K562 (cell line): ENCODE measurements around the gene SLC12A4.

ENCODE experiments used
- BHLHE40 ChIP-seq: IDR thresholded peaks from 2 replicates; pipeline ENCODE4 v1.6.1; 2011; ENCODE audit warnings: low read length, improper control_type of control experiment
- CTCF ChIP-seq, 3 experiments: IDR thresholded peaks in 2 of 3; conservative IDR thresholded peaks in 1 of 3; 2 replicates each; pipeline ENCODE4 v1.5.1; 2011 to 2012; ENCODE audit warnings: low read length in 3 of 3, mild to moderate bottlenecking in 3 of 3, control low read depth in 2 of 3, improper control_type of control experiment in 1 of 3, inconsistent platforms in 1 of 3, low read depth in 1 of 3, mixed read lengths in 1 of 3, moderate library complexity in 1 of 3; ENCODE audit not compliant: insufficient read depth in 2 of 3
- GABPA ChIP-seq: fragments of 200-800 bp; sonication (Bioruptor generic); conservative IDR thresholded peaks from 2 replicates; pipeline ENCODE4 v1.6.1; 2016; ENCODE audit warnings: low read depth, missing genetic modification characterization, missing compliant biosample characterization
- HMBOX1 ChIP-seq: sonication (generic); IDR thresholded peaks from 2 replicates; pipeline ENCODE4 v1.6.1; 2016
- MTA3 ChIP-seq: fragments of 450-650 bp; formaldehyde crosslinking; IDR thresholded peaks from 2 replicates; pipeline ENCODE4 v1.6.1; 2017; ENCODE audit warnings: mild to moderate bottlenecking, borderline replicate concordance
- POLR2A ChIP-seq: fragments of 450-650 bp; conservative IDR thresholded peaks from 2 replicates; pipeline ENCODE4 v1.6.1; 2016
- REST ChIP-seq, 2 experiments: fragments of 450-650 bp; formaldehyde crosslinking in 1 of 2; IDR thresholded peaks; 2 replicates each; pipeline versions ENCODE4 v1.4.0 to v1.6.1; 2014 to 2020; ENCODE audit warnings: mild to moderate bottlenecking in 2 of 2, borderline replicate concordance in 1 of 2, low read depth in 1 of 2
- ZNF277 ChIP-seq: fragments of 250-450 bp; sonication (Bioruptor Pico); IDR thresholded peaks from 2 replicates; pipeline ENCODE4 v1.8.0; 2022; ENCODE audit warnings: inconsistent platforms, mild to moderate bottlenecking, moderate library complexity, borderline replicate concordance
- ZNF318 ChIP-seq, 2 experiments: fragments of 450-650 bp; IDR thresholded peaks; 2 replicates each; pipeline ENCODE4 v1.6.1; 2016; ENCODE audit warnings: mild to moderate bottlenecking in 2 of 2, borderline replicate concordance in 1 of 2, low read depth in 1 of 2, moderate library complexity in 1 of 2
- ZNF644 ChIP-seq: fragments of 200-800 bp; sonication (Bioruptor generic); IDR thresholded peaks from 2 replicates; pipeline ENCODE4 v1.6.1; 2016; ENCODE audit warnings: low read depth, missing genetic modification characterization, missing compliant biosample characterization

GRCh38 chr16:67933805-67934204 lies 34.6 kb downstream of the SLC12A4 start:
- no peak for TF ChIP-seq ZNF644 (tag)
- no peak for TF ChIP-seq GABPA (tag)
- TF ChIP-seq ZNF318 (IDR thresholded peaks at IDR 0.05; ENCODE audit: borderline replicate concordance in 1 of 2, low read depth in 1 of 2) = no peak
- no peak for TF ChIP-seq REST (IDR thresholded peaks at IDR 0.05; ENCODE audit: borderline replicate concordance)
- no peak for TF ChIP-seq REST (CRISPR knock-in tag; IDR thresholded peaks at IDR 0.05; ENCODE audit: low read depth)
- TF ChIP-seq ZNF277 (CRISPR knock-in tag) = no peak
- TF ChIP-seq MTA3 = no peak
- no peak for TF ChIP-seq POLR2A
- no peak for TF ChIP-seq BHLHE40
- TF ChIP-seq CTCF (IDR thresholded peaks at IDR 0.05 in 2 of 3, conservative IDR thresholded peaks at IDR 0.05 in 1 of 3; ENCODE audit: insufficient read depth in 2 of 3, low read depth in 1 of 3, low read length in 3 of 3) = no peak
- no peak for TF ChIP-seq HMBOX1
